ENCODE measurements around the gene GPR146.
"Not testable (repeated sequence)": the region's sequence is repeated elsewhere in the genome, so short reads cannot be mapped to it uniquely, and the experiment has no call there.

GPR146 gene

GRCh38 chr7:1063361-1063760 lies 19.0 kb downstream of the GPR146 start:
- H3K36me3 ChIP-seq (ENCODE audit: control insufficient read depth, insufficient read depth, low read length) = no peaks in the 10 kb centered on the region
- H3K4me3 ChIP-seq (ENCODE audit: extremely low read depth, insufficient read depth, low read length, poor library complexity, severe bottlenecking) = no peak overlapping the region
- peaks cover 12% of the 10 kb centered on the region for H3K4me1 ChIP-seq (ENCODE audit: control insufficient read depth, insufficient read depth, low read length, poor library complexity, severe bottlenecking)
- WGBS, 2 experiments (ENCODE audit: insufficient coverage in 2 of 2) = 94 to 95% methylated on average over 21 of the region's 21 CpGs
- no peaks in the 10 kb centered on the region for H3K9me3 ChIP-seq (ENCODE audit: control insufficient read depth, low read length)
- H3K27ac ChIP-seq (ENCODE audit: low read depth, low read length, severe bottlenecking) = no peak overlapping the region

- H3K4me3 ChIP-seq (ENCODE audit: extremely low read depth, insufficient read depth, low read length, poor library complexity, severe bottlenecking) = no peak overlapping the region
- no peaks in the 10 kb centered on the region for H3K9me3 ChIP-seq (ENCODE audit: control insufficient read depth, low read length)
- H3K36me3 ChIP-seq (ENCODE audit: control insufficient read depth, insufficient read depth, low read length) = no peaks in the 10 kb centered on the region
- 86 to 97% methylated on average over 7 to 12 of the region's 13 CpGs for WGBS, 2 experiments (ENCODE audit: insufficient coverage in 2 of 2)
- H3K4me1 ChIP-seq (ENCODE audit: control insufficient read depth, insufficient read depth, low read length, poor library complexity, severe bottlenecking) = peaks cover 12% of the 10 kb centered on the region
- H3K27ac ChIP-seq (ENCODE audit: low read depth, low read length, severe bottlenecking) = no peak overlapping the region
Measured at GRCh38 chr7:1064581-1064980, 20.2 kb downstream of the GPR146 start.

DNA sequence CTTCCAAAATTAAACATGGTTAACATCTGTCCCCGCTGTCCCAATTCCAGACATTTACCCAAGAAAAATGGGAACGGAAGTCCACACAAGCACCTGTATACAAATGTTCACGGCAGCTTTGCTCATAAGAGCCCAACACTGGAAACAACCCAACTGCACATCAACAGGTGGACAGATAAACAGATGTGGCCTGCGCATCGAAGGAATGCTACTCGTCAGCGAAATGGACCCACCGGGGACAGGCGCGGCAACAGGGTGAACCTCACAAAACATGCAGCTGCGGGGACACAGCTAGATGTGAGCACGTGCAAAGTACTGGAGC lies 20.9 kb downstream of the GPR146 start:
- H3K4me3 ChIP-seq (ENCODE audit: extremely low read depth, insufficient read depth, low read length, poor library complexity, severe bottlenecking) = no peak overlapping the region
- WGBS, 2 experiments (ENCODE audit: insufficient coverage in 2 of 2) = 92 to 95% methylated on average over 10 to 12 of the region's 12 CpGs
- no peaks in the 10 kb centered on the region for H3K9me3 ChIP-seq (ENCODE audit: control insufficient read depth, low read length)
- H3K36me3 ChIP-seq (ENCODE audit: control insufficient read depth, insufficient read depth, low read length) = no peaks in the 10 kb centered on the region
- no peak overlapping the region for H3K27ac ChIP-seq (ENCODE audit: low read depth, low read length, severe bottlenecking)
- H3K4me1 ChIP-seq (ENCODE audit: control insufficient read depth, insufficient read depth, low read length, poor library complexity, severe bottlenecking) = peaks cover 9% of the 10 kb centered on the region

DNA sequence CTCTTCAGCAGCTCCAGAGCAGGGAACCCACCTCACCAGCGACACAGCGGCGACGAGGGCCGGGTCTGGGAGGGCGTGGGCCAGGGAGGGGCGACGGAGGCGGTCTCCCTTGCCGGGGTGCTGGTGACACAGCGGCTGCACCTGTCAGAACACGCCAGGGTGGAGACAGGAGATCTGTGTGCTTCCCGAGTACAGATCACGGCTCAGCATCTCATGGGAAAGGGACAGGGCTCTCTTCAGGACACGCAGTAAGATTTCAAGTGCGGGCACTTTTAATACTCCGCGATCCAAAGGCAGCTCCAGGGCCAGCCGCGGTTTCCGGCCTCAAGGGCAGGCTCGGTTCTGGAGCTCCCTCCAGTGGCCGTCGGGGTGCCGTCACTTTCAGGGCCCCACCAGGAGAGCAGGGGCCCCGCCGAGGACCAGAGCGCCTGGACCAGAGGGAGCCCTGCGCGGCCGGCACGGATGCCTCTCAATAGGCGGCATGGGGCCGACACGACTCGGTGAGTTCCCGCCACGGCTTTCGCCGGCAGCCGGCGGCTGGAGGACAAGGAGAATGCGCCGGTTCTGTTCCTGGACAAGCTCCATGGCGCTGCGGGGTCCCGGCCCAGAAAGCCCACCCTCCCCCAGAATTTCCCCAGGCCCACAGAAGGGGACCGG lies 21.4 kb downstream of the GPR146 start:
- no peaks in the 10 kb centered on the region for H3K9me3 ChIP-seq (ENCODE audit: control insufficient read depth, low read length)
- no peaks in the 10 kb centered on the region for H3K36me3 ChIP-seq (ENCODE audit: control insufficient read depth, insufficient read depth, low read length)
- WGBS, 2 experiments (ENCODE audit: insufficient coverage in 2 of 2) = 23 to 28% methylated on average over 44 to 47 of the region's 48 CpGs
- H3K4me1 ChIP-seq (ENCODE audit: control insufficient read depth, insufficient read depth, low read length, poor library complexity, severe bottlenecking) = peaks cover 4% of the 10 kb centered on the region
- H3K4me3 ChIP-seq (ENCODE audit: extremely low read depth, insufficient read depth, low read length, poor library complexity, severe bottlenecking) = no peak overlapping the region
- no peak overlapping the region for H3K27ac ChIP-seq (ENCODE audit: low read depth, low read length, severe bottlenecking)

GRCh38 chr7:1066242-1066588 lies 21.9 kb downstream of the GPR146 start:
- 80 to 85% methylated on average over 15 to 17 of the region's 21 CpGs for WGBS, 2 experiments (ENCODE audit: insufficient coverage in 2 of 2)
- H3K27ac ChIP-seq (ENCODE audit: low read depth, low read length, severe bottlenecking) = no peak overlapping the region
- no peaks in the 10 kb centered on the region for H3K4me1 ChIP-seq (ENCODE audit: control insufficient read depth, insufficient read depth, low read length, poor library complexity, severe bottlenecking)
- no peaks in the 10 kb centered on the region for H3K9me3 ChIP-seq (ENCODE audit: control insufficient read depth, low read length)
- no peak overlapping the region for H3K4me3 ChIP-seq (ENCODE audit: extremely low read depth, insufficient read depth, low read length, poor library complexity, severe bottlenecking)
- H3K36me3 ChIP-seq (ENCODE audit: control insufficient read depth, insufficient read depth, low read length) = no peaks in the 10 kb centered on the region

DNA sequence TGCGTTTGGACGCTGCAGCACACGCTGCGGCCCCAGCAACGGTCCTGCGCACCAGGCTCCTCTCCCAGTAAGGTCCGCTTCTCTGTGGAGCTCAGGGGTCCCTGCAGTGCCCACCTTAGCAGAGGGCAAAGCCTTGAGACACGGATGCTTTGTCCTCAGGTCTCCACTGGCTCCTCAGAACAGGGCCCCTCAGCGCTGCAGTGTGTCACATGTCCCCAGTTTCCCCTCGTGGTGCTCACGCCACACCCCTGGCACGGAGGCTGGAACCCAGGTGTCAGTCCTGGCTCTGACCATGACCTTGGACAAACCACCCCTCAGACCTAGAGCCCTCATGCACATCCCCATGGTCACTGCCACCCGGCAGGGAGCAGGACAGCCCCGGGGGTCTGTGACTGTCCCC lies 23.7 kb downstream of the GPR146 start:
- WGBS, 2 experiments (ENCODE audit: insufficient coverage in 2 of 2) = 96 to 98% methylated on average over 14 of the region's 14 CpGs
- Histone ChIP-seq H3K36me3 (ENCODE audit: control insufficient read depth, insufficient read depth, low read length) (no peaks in the 10 kb centered on the region), H3K4me3 (ENCODE audit: extremely low read depth, insufficient read depth, low read length, poor library complexity, severe bottlenecking) (no peak overlapping the region), H3K9me3 (ENCODE audit: control insufficient read depth, low read length) (no peaks in the 10 kb centered on the region), H3K27ac (ENCODE audit: low read depth, low read length, severe bottlenecking) (no peak overlapping the region), H3K4me1 (ENCODE audit: control insufficient read depth, insufficient read depth, low read length, poor library complexity, severe bottlenecking) (peaks cover 1% of the 10 kb centered on the region)

GRCh38 chr7:1068619-1069018 lies 24.3 kb downstream of the GPR146 start:
- Histone ChIP-seq H3K9me3 (ENCODE audit: control insufficient read depth, low read length) (no peaks in the 10 kb centered on the region), H3K4me3 (ENCODE audit: extremely low read depth, insufficient read depth, low read length, poor library complexity, severe bottlenecking) (no peak overlapping the region), H3K27ac (ENCODE audit: low read depth, low read length, severe bottlenecking) (no peak overlapping the region), H3K4me1 (ENCODE audit: control insufficient read depth, insufficient read depth, low read length, poor library complexity, severe bottlenecking) (peaks cover 5% of the 10 kb centered on the region), H3K36me3 (ENCODE audit: control insufficient read depth, insufficient read depth, low read length) (no peaks in the 10 kb centered on the region)
- WGBS, 2 experiments (ENCODE audit: insufficient coverage in 2 of 2) = 94% methylated on average over 11 of the region's 11 CpGs

GRCh38 chr7:1070544-1071011 lies 26.2 kb downstream of the GPR146 start:
- H3K36me3 ChIP-seq (ENCODE audit: control insufficient read depth, insufficient read depth, low read length) = no peaks in the 10 kb centered on the region
- H3K4me1 ChIP-seq (ENCODE audit: control insufficient read depth, insufficient read depth, low read length, poor library complexity, severe bottlenecking) = peaks cover 5% of the 10 kb centered on the region
- H3K4me3 ChIP-seq (ENCODE audit: extremely low read depth, insufficient read depth, low read length, poor library complexity, severe bottlenecking) = no peak overlapping the region
- no peaks in the 10 kb centered on the region for H3K9me3 ChIP-seq (ENCODE audit: control insufficient read depth, low read length)
- no peak overlapping the region for H3K27ac ChIP-seq (ENCODE audit: low read depth, low read length, severe bottlenecking)
- 90 to 93% methylated on average over 31 to 41 of the region's 42 CpGs for WGBS, 2 experiments (ENCODE audit: insufficient coverage in 2 of 2)

- Histone ChIP-seq H3K9me3 (ENCODE audit: control insufficient read depth, low read length) (no peaks in the 10 kb centered on the region), H3K27ac (ENCODE audit: low read depth, low read length, severe bottlenecking) (no peak overlapping the region), H3K4me1 (ENCODE audit: control insufficient read depth, insufficient read depth, low read length, poor library complexity, severe bottlenecking) (peaks cover 5% of the 10 kb centered on the region), H3K36me3 (ENCODE audit: control insufficient read depth, insufficient read depth, low read length) (no peaks in the 10 kb centered on the region), H3K4me3 (ENCODE audit: extremely low read depth, insufficient read depth, low read length, poor library complexity, severe bottlenecking) (no peak overlapping the region)
- WGBS, 2 experiments (ENCODE audit: insufficient coverage in 2 of 2) = 94 to 95% methylated on average over 14 to 19 of the region's 19 CpGs
Measured at GRCh38 chr7:1071731-1072254, 27.4 kb downstream of the GPR146 start.

- no peaks in the 10 kb centered on the region for H3K9me3 ChIP-seq (ENCODE audit: control insufficient read depth, low read length)
- no peak overlapping the region for H3K4me3 ChIP-seq (ENCODE audit: extremely low read depth, insufficient read depth, low read length, poor library complexity, severe bottlenecking)
- H3K4me1 ChIP-seq (ENCODE audit: control insufficient read depth, insufficient read depth, low read length, poor library complexity, severe bottlenecking) = peaks cover 5% of the 10 kb centered on the region
- 66 to 80% methylated on average over 25 of the region's 61 CpGs for WGBS, 2 experiments (ENCODE audit: insufficient coverage in 2 of 2)
- H3K27ac ChIP-seq (ENCODE audit: low read depth, low read length, severe bottlenecking) = no peak overlapping the region
- H3K36me3 ChIP-seq (ENCODE audit: control insufficient read depth, insufficient read depth, low read length) = no peaks in the 10 kb centered on the region
Measured at GRCh38 chr7:1073142-1073977, 29.0 kb downstream of the GPR146 start.

- not testable (repeated sequence) for H3K9me3 ChIP-seq (ENCODE audit: control insufficient read depth, low read length); H3K4me3 ChIP-seq (ENCODE audit: extremely low read depth, insufficient read depth, low read length, poor library complexity, severe bottlenecking); H3K27ac ChIP-seq (ENCODE audit: low read depth, low read length, severe bottlenecking); H3K4me1 ChIP-seq (ENCODE audit: control insufficient read depth, insufficient read depth, low read length, poor library complexity, severe bottlenecking); H3K36me3 ChIP-seq (ENCODE audit: control insufficient read depth, insufficient read depth, low read length)
- WGBS, 2 experiments (ENCODE audit: insufficient coverage in 2 of 2) = 88 to 97% methylated on average over 4 to 6 of the region's 43 CpGs
Measured at GRCh38 chr7:1074018-1074417, 29.7 kb downstream of the GPR146 start.

Data from mesodermal cell (in vitro differentiated cells).